GM15510 (cell line): ENCODE data around the gene NCKAP1.

Source experiments
- POLR2A ChIP-seq: IDR thresholded peaks from 3 replicates; pipeline ENCODE4 v1.6.1; 2011; ENCODE audit warnings: borderline replicate concordance; ENCODE audit not compliant: insufficient read length; ENCODE audit errors: extremely low read depth

Gene NCKAP1

DNA sequence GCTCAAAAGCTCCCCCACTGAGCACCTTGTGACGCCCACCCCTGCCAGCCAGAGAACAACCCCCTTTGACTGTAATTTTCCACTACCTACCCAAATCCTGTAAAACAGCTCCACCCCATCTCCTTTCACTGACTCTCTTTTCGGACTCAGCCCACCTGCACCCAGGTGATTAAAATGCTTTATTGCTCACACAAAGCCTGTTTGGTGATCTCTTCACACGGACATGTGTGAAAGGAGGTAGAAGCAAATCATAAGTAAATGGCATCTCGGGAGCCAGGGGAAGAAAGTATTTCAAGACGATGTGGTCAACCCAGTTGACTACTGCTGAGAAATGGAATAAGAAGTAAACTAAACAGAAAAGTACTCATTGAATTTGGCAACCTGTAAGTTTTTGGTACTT, 11.2 kb upstream of the NCKAP1 start:
- no peak for TF ChIP-seq POLR2A

DNA sequence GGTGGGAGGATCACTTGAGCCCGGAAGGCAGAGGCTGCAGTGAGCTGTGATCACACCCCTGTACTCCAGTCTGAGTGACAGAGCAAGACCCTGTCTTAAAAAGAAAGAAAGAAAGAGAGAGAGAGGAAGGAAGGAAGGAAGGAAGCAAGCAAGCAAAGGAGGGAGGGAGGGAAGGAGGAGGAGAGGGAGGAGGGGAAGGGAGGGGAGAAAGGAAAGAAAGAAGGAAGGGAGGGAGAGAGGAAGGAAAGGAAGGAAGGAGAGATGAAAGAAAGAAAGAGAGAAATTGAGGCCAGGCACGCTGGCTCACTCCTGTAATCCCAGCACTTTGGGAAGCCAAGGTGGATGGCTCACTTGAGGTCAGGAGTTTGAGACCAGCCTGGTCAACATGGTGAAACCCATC, 2.3 kb upstream of the NCKAP1 start:
- no peak for TF ChIP-seq POLR2A

GRCh38 chr2:183037553-183038340, 510 bp downstream of the NCKAP1 start:
- TF ChIP-seq POLR2A, result no peak

DNA sequence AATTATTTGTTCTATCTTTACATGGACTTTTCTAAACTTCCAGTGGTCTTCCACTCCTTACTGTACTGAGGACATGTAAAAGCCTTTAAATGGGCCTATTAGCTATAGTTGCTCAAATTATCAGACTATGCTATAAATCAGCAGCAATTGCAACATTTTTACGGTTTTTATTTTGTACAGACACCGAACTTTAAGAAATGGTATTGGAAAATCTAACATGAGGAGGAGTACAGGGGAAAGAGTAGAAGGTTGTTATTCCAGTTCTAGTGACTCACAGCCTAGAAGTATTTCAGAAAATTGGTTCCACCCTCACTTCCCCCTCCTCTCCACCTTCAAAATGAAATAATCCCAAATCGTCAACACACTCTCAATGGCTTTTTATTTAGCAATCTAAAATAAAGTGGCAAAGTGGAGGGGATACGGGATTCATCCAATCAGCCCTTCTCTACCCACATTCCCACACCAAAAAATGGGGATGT, 1.1 kb downstream of the NCKAP1 start:
- no peak for TF ChIP-seq POLR2A

GRCh38 chr2:183035954-183036669, 2.1 kb downstream of the NCKAP1 start:
- no peak for TF ChIP-seq POLR2A

GRCh38 chr2:183035298-183035953, 2.8 kb downstream of the NCKAP1 start:
- no peak for TF ChIP-seq POLR2A

GRCh38 chr2:183034806-183035205, 3.5 kb downstream of the NCKAP1 start:
- no peak for TF ChIP-seq POLR2A

GRCh38 chr2:183033951-183034350, 4.3 kb downstream of the NCKAP1 start:
- TF ChIP-seq POLR2A, result no peak

DNA sequence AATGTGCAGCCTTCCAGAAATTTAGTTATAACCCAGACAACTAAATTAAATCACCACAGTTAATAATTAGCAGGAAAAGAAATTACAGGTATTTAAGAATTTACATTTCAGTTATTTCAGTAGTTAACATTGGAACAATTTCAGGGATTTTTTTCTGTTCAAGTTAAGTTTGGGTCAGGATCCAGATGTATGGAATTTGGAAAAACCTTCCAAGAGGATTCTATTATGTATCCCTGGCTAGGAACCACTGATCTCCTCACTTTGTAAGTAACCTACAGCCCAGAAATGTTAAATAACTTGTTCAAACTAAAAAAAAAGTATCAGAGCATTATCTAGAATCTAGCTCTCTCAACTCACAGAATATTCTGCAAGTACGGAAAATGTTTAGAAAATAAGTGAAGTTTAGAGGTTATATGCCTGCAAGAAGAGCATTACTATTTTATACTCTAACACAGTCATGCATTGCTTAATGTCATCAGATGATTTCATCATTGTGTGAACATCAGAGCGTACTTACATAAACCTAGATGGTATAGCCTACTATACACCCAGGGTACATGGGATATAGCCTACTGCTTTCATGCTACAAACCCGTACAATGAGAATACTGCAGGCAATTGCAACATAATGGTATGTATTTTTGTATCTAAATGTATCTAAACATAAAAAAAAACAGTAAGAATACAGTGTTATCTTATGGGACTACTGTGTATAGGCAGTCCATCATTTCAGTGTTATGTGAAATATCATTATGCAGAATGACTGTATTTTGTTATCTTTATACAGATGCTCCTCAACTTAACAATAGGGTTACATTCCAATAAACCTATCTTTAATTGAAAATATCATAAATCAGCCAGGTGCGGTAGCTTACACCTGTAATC, 6.1 kb downstream of the NCKAP1 start:
- TF ChIP-seq POLR2A, result no peak

- no peak for TF ChIP-seq POLR2A
Observed at GRCh38 chr2:183029219-183029618, 9.0 kb downstream of the NCKAP1 start.

DNA sequence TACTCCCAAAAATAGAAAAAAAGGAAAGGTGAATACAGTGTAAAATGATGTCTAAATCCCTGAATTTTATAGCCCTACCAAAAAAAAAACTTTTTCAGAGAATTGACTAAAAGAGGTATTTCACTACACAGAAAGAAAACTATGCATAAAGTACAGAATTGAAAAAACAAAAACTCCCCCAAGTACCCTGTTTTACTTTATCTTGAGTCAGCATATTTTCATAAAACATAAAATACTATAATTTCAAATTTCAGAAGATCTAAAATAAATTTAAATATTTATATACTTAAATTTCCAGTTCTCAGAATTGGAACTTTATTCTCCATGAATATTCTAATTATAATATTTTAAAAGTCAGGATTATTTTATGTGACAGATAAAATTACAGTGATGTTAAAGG, 10.1 kb downstream of the NCKAP1 start:
- TF ChIP-seq POLR2A, result no peak

DNA sequence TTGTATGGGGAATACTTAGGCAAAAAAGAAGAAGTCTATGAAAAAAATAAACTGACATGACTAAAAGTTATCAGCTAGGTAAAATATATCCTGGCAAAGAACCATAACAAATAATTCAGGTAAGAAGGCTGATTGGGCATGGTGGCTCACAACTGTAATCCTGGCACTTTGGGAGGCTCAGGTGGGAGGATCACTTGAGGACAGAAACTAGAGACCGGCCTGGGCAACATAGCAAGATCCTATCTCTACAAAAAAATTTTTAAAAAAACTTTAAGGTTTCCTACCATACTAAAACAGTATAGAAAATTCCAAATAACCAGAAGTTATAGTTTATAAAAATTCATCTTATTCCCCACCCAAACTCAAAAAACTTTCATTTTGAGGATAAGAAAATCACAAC, 10.8 kb downstream of the NCKAP1 start:
- no peak for TF ChIP-seq POLR2A

DNA sequence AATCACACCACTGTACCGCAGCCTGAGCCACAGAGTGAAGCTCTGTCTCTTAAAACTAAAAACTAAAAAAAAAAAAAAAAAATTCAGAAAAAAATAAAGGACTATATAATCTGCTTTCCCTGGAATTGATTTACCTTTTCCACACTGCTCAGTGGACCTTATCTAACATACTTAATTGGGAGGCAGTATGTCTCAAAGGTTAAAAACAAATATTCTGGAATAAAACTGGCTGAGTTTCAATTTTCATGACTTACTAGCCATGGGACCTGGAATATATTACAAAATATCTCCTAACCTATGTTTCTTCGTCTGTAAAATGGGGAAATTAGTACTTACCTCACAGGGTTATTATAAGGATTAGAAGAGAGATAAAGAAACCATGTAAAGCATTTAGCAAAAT, 11.8 kb downstream of the NCKAP1 start:
- no peak for TF ChIP-seq POLR2A

GRCh38 chr2:183025993-183026392, 12.3 kb downstream of the NCKAP1 start:
- TF ChIP-seq POLR2A, result no peak
